ACC112 (cell line): ENCODE results near the gene CRABP1.

ENCODE experiments used
- H2AFZ ChIP-seq: fragments of 200-600 bp; sonication (generic); one replicate; pipeline ENCODE4 v1.6.0; 2017; ENCODE audit warnings: antibody characterized with exemption, low read length; ENCODE audit not compliant: unreplicated experiment
- H3K27ac ChIP-seq: fragments of 200-600 bp; sonication (generic); 2 replicates; pipeline ENCODE4 v1.5.1; 2014; ENCODE audit warnings: low read depth, mild to moderate bottlenecking, antibody characterized with exemption, low read length, moderate library complexity
- H3K27me3 ChIP-seq: fragments of 200-600 bp; sonication (generic); 2 replicates; pipeline ENCODE4 v1.6.1; 2014; ENCODE audit warnings: mild to moderate bottlenecking, antibody characterized with exemption, low read length, moderate library complexity, mixed read lengths; ENCODE audit not compliant: insufficient read depth
- H3K36me3 ChIP-seq: fragments of 200-600 bp; sonication (generic); 2 replicates; pipeline ENCODE4 v1.6.1; 2016; ENCODE audit warnings: mild to moderate bottlenecking, antibody characterized with exemption, low read length, moderate library complexity, mixed read lengths; ENCODE audit not compliant: insufficient read depth
- H3K4me1 ChIP-seq: fragments of 200-600 bp; sonication (generic); one replicate; pipeline ENCODE4 v1.6.1; 2016; ENCODE audit warnings: low read length, mixed read lengths; ENCODE audit not compliant: insufficient read depth, unreplicated experiment, control insufficient read depth
- H3K4me3 ChIP-seq: fragments of 200-600 bp; sonication (generic); 2 replicates; pipeline ENCODE4 v1.5.1; 2014; ENCODE audit warnings: mild to moderate bottlenecking, low read depth, low read length
- H3K79me2 ChIP-seq: fragments of 200-600 bp; sonication (generic); one replicate; pipeline ENCODE4 v1.6.0; 2016; ENCODE audit warnings: low read length; ENCODE audit not compliant: control insufficient read depth, unreplicated experiment, insufficient read depth

CRABP1 gene

DNA sequence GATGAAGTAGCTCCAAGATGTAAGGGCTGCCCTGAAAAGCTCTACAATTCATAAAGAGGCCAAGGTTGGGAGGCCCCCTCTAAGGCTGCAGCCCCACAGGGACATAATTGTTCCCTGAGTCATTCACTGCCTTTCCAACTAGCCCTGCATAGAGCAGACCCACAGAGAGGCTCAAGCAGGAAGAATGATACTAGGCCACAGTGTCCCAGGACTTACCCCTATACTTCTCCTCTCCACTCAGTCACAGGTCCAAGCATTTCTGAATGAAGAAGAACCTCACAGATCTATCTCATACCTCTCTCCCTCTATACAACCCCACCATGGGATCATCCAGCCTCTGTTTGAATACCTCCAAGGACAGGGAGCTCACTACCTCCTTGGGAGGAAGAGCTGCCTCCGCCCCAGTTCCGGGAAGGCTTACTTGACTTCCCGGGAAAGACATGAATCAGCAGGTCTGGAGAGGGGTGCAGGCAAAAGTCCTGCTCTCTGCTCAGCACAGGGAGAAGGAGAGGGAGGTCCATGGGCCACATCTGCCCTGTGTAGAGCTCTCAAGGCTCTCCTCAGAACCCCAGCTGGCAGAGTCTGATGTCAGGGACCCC, 33.9 kb upstream of the CRABP1 start:
- H3K27me3 ChIP-seq = no peaks in the 10 kb centered on the region
- H3K36me3 ChIP-seq = no peaks in the 10 kb centered on the region
- H3K4me3 ChIP-seq = 0 out of 2 replicates have a peak overlapping the region, but pooled peaks have one; percentile 33
- H3K4me1 ChIP-seq = peaks cover 50% of the 10 kb centered on the region
- H3K79me2 ChIP-seq = no peaks in the 10 kb centered on the region
- peak overlapping the region; percentile 75 for H3K27ac ChIP-seq
- H2AFZ ChIP-seq = no peak overlapping the region

GRCh38 chr15:78307976-78308375, 32.2 kb upstream of the CRABP1 start:
- H2AFZ ChIP-seq = peak overlapping the region; percentile 31
- H3K79me2 ChIP-seq = no peaks in the 10 kb centered on the region
- no peak overlapping the region for H3K4me3 ChIP-seq
- H3K27ac ChIP-seq = no peak overlapping the region
- H3K4me1 ChIP-seq = peaks cover 37% of the 10 kb centered on the region
- H3K27me3 ChIP-seq = no peaks in the 10 kb centered on the region
- H3K36me3 ChIP-seq = no peaks in the 10 kb centered on the region

DNA sequence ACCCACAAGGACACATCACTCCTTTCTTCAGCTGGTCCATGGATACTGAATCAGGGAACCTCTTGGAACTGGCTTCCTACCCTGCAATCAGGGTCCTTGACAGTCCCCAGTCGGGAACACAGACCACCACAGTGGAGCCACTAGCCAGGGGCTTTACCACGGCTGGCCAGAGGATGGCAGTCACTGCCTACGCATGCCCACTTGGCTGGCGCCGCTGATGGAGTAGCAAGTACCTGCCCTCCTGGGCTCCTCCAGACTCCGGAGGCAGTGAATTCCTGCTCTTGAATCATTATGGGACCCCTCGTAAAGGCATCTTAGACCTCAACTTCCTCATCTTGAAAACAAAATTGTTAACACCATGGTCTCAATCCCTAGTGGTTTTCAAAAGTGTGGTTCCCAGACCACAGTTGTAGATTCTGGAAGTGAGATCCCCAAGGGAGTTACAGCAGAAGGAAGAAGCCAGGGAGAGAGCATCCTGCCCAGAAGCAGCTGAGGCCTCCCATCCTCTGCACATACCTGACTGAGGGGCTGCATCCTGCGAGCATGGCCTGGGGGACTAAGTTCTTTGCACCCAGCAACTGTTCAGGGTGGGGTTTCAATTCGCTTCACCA, 31.6 kb upstream of the CRABP1 start:
- H3K4me1 ChIP-seq = peaks cover 34% of the 10 kb centered on the region
- no peaks in the 10 kb centered on the region for H3K36me3 ChIP-seq
- H3K4me3 ChIP-seq = no peak overlapping the region
- peak overlapping the region; percentile 31 for H2AFZ ChIP-seq
- H3K79me2 ChIP-seq = no peaks in the 10 kb centered on the region
- no peaks in the 10 kb centered on the region for H3K27me3 ChIP-seq
- H3K27ac ChIP-seq = no peak overlapping the region

DNA sequence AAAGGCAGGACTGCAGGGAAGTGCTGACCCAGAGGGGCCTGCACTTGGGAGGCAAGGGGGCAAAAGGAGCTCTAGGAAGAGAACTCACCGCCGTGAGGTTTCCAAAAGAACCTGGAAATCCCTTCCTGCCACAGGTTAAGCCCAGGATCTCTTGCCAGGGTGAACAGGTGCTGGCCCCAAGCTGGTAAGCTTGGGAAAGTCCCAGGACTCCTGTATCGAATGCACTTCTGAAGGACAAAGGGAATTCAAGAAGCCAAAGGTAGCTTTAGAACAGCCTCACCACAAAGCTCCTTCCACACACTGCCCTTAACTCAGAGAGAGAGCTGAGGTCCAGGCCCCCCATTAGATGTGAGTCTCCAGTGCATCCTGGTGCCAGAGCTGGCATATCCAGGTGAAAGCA, 28.9 kb upstream of the CRABP1 start:
- H3K79me2 ChIP-seq = no peaks in the 10 kb centered on the region
- H3K36me3 ChIP-seq = no peaks in the 10 kb centered on the region
- H2AFZ ChIP-seq = no peak overlapping the region
- no peak overlapping the region for H3K27ac ChIP-seq
- peaks cover 17% of the 10 kb centered on the region for H3K4me1 ChIP-seq
- H3K27me3 ChIP-seq = no peaks in the 10 kb centered on the region
- no peak overlapping the region for H3K4me3 ChIP-seq

GRCh38 chr15:78312536-78312935, 27.6 kb upstream of the CRABP1 start:
- Histone ChIP-seq H3K4me1 (peaks cover 6% of the 10 kb centered on the region), H3K36me3 (no peaks in the 10 kb centered on the region), H3K79me2 (no peaks in the 10 kb centered on the region), H3K27me3 (no peaks in the 10 kb centered on the region), H3K4me3 (no peak overlapping the region), H3K27ac (no peak overlapping the region), H2AFZ (no peak overlapping the region)

DNA sequence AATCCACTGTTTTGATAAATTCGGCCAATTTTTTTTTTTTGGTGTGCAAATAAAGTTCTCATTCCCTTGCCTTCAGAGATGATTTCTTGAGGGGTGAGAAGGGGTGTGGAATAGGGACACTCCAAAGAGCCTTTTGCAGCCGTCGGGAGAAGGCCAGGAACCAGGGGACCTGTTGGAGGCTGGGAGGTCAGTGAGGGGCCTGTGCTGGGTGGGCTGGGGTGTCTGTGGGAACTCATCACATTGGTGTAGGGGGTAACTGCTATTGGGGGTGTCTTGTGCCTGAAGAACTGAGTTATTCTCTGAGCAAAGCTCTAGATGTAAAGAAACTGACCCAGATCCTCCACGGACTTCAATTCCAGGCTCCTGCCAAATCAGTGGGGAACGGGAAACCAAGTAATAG, 27.2 kb upstream of the CRABP1 start:
- Histone ChIP-seq H3K4me3 (no peak overlapping the region), H3K4me1 (peaks cover 4% of the 10 kb centered on the region), H3K79me2 (no peaks in the 10 kb centered on the region), H2AFZ (no peak overlapping the region), H3K36me3 (no peaks in the 10 kb centered on the region), H3K27ac (no peak overlapping the region), H3K27me3 (no peaks in the 10 kb centered on the region)

- Histone ChIP-seq H3K4me1 (no peaks in the 10 kb centered on the region), H3K79me2 (no peaks in the 10 kb centered on the region), H2AFZ (no peak overlapping the region), H3K36me3 (no peaks in the 10 kb centered on the region), H3K4me3 (no peak overlapping the region), H3K27ac (no peak overlapping the region), H3K27me3 (no peaks in the 10 kb centered on the region)
These were observed 26.8 kb upstream of the CRABP1 start for GRCh38 chr15:78313383-78313782.

- H3K36me3 ChIP-seq = no peaks in the 10 kb centered on the region
- H3K27me3 ChIP-seq = no peaks in the 10 kb centered on the region
- H3K4me3 ChIP-seq = no peak overlapping the region
- no peaks in the 10 kb centered on the region for H3K4me1 ChIP-seq
- H3K79me2 ChIP-seq = no peaks in the 10 kb centered on the region
- no peak overlapping the region for H3K27ac ChIP-seq
- H2AFZ ChIP-seq = no peak overlapping the region
These were observed 26.0 kb upstream of the CRABP1 start for GRCh38 chr15:78314181-78314581.

GRCh38 chr15:78315686-78316282, 24.4 kb upstream of the CRABP1 start:
- Histone ChIP-seq H3K27ac (no peak overlapping the region), H3K79me2 (no peaks in the 10 kb centered on the region), H2AFZ (no peak overlapping the region)

GRCh38 chr15:78316283-78317083, 23.7 kb upstream of the CRABP1 start:
- Histone ChIP-seq H3K79me2 (no peaks in the 10 kb centered on the region), H3K27ac (no peak overlapping the region)

More at GRCh38 chr15:78315686-78316282, 24.4 kb upstream of the CRABP1 start:
- H3K4me1 ChIP-seq = no peaks in the 10 kb centered on the region
- H3K27me3 ChIP-seq = no peaks in the 10 kb centered on the region
- H3K36me3 ChIP-seq = no peaks in the 10 kb centered on the region
- no peak overlapping the region for H3K4me3 ChIP-seq

More at GRCh38 chr15:78316283-78317083, 23.7 kb upstream of the CRABP1 start:
- Histone ChIP-seq H3K27me3 (no peaks in the 10 kb centered on the region), H3K36me3 (no peaks in the 10 kb centered on the region), H3K4me1 (no peaks in the 10 kb centered on the region), H3K4me3 (no peak overlapping the region), H2AFZ (no peak overlapping the region)
